ENCODE measurements around the gene DUSP7.

DUSP7 gene

GRCh38 chr3:52023860-52024764 is 32.3 kb downstream of the DUSP7 start:
- DNase-seq (ENCODE audit: extremely low spot score) = peak; percentile 70
- CTCF ChIA-PET = interaction anchor here (1.0 to 2.2 kb wide), 5 partner anchors 9 to 98 kb away, joined by 3 to 12 read pairs (median 6); no protein-coding TSS in a partner anchor
- no peak for TF ChIP-seq CTCF (IDR thresholded peaks at IDR 0.05; ENCODE audit: control extremely low read depth, extremely low read depth, low read depth, missing control alignments)
- POLR2A ChIA-PET = no interaction called here

- ChIA-PET CTCF (interaction anchor here (1.0 to 2.2 kb wide), 7 partner anchors 10 to 202 kb away, joined by 3 to 12 read pairs (median 5); partner anchors contain the start of gene TLR9), POLR2A (no interaction called here)
Measured at GRCh38 chr3:52023101-52023770, 33.1 kb downstream of the DUSP7 start.

GRCh38 chr3:52022323-52023100 is 33.9 kb downstream of the DUSP7 start:
- ChIA-PET CTCF (interaction anchor here (1.0 to 2.7 kb wide), 8 partner anchors 9 to 203 kb away, joined by 3 to 12 read pairs (median 6); partner anchors contain the start of gene TLR9), POLR2A (no interaction called here)
- DNase-seq (ENCODE audit: extremely low spot score) = no peak
- TF ChIP-seq CTCF (IDR thresholded peaks at IDR 0.05; ENCODE audit: control extremely low read depth, extremely low read depth, low read depth, missing control alignments) = no peak

More at GRCh38 chr3:52023101-52023770, 33.1 kb downstream of the DUSP7 start:
- no peak for TF ChIP-seq CTCF (IDR thresholded peaks at IDR 0.05; ENCODE audit: control extremely low read depth, extremely low read depth, low read depth, missing control alignments)
- no peak for DNase-seq (ENCODE audit: extremely low spot score)

- DNase-seq (ENCODE audit: extremely low spot score) = no peak
- CTCF ChIA-PET = interaction anchor here (1.0 to 2.7 kb wide), 6 partner anchors 10 to 204 kb away, joined by 3 to 10 read pairs (median 4); partner anchors contain the start of genes RRP9 and TLR9
- POLR2A ChIA-PET = no interaction called here
- TF ChIP-seq CTCF (IDR thresholded peaks at IDR 0.05; ENCODE audit: control extremely low read depth, extremely low read depth, low read depth, missing control alignments) = no peak
Measured at GRCh38 chr3:52021489-52022268, 34.7 kb downstream of the DUSP7 start.

GRCh38 chr3:52020796-52021195 is 35.6 kb downstream of the DUSP7 start:
- ChIA-PET CTCF (interaction anchor here (1.0 to 2.7 kb wide), 5 partner anchors 9 to 103 kb away, joined by 3 to 10 read pairs (median 4); partner anchors contain the start of gene RRP9), POLR2A (no interaction called here)
- DNase-seq (ENCODE audit: extremely low spot score) = no peak
- no peak for TF ChIP-seq CTCF (IDR thresholded peaks at IDR 0.05; ENCODE audit: control extremely low read depth, extremely low read depth, low read depth, missing control alignments)
